OCI-M2 (cell line): ENCODE measurements around the gene EML4.
"Not testable (repeated sequence)": the region's sequence is repeated elsewhere in the genome, so short reads cannot be mapped to it uniquely, and the experiment has no call there.

ENCODE experiments used
- DNase-seq: peaks from one replicate; lab custom pipeline; 2025; ENCODE audit not compliant: unreplicated experiment; lab: John Stamatoyannopoulos, UW

EML4 gene

DNA sequence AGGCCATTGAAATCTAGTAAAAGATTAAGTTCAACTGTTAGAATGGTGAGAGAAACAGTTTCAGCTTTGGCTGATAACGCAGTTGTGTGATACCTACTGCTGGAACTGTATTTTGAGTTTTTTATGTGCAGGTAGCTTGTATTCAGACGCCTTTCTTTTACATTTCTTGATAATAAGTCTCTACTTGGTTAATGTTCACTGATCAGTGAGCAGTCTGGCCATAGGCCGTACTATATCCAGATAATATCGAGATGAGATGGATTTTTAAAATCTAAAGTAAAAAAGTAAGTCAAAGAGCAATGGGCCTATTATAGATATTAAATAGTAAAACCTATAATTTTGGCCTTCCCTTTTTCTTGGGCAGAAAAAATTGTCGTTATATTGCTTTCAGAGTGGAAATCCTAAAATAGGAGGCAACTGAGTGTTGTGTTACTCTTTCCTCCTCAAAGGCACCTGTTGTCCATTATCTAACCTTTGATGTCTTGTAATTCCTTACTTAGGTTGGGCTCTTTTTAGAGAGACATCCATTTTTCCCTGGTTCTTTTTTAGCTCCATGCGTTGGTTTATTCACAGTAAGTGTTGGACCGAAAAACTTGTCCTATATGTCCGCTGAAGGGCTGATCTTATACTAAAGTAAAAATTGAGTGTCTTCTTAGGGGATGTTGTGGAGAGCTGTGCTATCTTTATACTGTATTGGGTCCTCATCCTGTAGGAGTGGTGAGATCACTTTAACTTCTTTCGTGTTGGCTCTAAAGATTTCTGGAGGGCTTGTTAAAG is 1.7 kb downstream of the EML4 start:
- DNase-seq = no peak

DNA sequence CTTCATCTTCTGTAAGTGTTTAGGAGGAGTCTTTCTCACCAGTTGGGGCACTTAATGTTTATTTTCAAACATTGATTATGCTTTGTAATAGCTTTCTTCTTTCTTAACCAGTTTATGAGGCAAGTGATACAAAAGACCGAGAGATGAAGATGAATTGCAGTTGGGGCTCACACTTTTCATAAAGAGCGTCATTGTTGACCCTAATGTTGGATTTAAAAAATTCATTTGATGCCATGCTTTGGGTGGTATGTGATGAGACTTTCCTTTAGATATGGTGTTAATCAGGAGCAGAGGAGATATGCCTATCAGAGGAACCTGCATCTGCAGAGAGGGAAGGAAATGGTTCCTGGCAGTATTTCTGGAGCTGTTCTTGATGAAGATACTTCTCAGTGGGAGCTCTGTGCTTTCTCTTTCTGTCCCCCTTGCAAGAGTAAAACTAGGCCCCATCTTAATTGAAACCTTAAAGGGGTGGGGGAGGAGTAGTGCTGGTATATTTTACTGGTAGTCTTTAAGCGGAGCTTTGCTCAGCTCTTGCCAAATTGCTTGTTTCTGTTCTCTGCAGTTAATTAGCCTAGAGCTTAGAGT is 2.3 kb downstream of the EML4 start:
- DNase-seq = no peak

DNA sequence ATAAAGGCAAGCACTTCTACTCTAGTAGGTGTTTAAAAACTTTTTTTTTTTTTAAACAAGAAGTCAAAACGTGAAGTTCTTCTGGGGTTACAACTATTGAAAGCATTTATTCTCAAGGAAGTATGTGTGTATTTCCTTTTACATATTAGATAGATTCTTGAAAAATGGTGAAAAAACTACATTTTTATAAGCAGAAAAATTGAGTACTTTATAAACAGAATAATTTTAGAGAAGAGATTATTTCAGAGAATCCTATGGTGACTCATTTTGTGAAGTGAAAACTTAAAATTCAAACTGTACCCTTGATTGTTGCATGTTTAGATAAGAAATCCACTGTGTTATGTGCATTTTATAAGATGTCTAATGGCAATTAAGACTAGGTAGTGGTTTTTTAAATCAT is 2.9 kb downstream of the EML4 start:
- no peak for DNase-seq

DNA sequence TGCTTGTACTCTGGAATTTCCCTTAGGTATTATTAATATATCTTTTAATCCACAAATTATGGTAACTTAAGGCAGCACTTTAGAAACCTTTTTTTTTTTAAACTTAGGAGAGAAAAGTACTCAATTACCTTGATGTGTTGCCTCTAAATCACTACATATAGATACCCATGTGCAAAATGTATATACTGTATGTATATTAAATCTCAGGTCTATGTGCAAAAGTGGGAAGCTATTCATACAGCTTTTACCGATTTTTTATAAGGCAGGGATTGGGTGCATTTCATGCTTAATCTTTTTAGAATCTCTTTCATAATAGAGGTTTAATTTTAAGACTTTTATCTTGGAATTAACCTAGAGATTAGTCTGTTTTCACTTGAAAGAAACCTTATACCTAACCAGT is 3.4 kb downstream of the EML4 start:
- no peak for DNase-seq

DNA sequence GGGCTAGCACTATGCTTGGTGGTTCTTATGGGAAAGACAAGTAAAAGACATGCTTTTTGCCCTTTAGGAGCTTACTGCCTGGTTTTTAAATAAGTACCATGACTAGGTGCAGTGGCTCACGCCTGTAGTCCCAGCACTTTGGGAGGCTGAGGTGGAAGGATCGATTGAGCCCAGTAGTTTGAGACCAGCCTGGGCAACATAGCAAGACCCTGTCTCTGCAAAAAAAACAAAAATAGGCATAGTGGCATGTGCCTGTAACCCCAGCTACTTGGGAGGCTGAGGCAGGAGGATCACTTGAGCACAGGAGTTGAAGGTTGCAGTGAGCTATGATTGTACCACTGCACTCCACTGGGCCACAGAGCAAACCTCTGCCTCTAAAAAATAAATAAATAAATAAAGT is 4.3 kb downstream of the EML4 start:
- not testable (repeated sequence) for DNase-seq

DNA sequence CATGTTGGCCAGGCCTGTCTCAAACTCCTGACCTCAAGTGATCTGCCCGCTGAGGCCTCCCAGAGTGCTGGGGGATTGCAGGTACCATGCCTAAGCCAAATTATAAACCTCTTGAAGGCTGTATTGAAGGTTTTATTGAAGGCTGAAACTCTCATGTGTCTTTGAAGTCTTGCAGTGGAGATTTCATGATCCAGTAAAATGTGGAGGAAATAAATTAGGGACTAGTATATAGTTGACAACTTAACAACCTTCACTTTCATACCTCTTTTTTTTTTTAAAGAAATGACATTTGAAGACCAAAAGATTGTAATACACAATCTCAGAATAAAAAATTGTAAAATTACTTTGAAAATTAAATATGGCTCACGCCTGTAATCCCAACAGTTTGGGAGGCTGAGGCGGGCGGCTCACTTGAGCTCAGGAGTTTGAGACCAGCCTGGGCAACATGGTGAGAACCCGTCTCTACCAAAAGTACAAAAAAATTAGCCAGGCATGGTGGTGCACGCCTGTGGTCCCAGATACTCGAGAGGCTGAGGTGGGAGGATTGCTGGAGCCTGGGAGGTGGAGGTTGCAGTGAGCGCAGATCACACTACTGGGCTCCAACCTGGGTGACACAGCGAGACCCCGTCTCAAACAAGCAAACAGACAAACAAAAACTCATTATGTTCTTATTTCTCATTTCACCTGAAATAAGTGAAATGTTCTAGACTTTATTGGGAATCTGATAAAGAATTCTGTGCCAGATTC is 8.0 kb downstream of the EML4 start:
- no peak for DNase-seq

DNA sequence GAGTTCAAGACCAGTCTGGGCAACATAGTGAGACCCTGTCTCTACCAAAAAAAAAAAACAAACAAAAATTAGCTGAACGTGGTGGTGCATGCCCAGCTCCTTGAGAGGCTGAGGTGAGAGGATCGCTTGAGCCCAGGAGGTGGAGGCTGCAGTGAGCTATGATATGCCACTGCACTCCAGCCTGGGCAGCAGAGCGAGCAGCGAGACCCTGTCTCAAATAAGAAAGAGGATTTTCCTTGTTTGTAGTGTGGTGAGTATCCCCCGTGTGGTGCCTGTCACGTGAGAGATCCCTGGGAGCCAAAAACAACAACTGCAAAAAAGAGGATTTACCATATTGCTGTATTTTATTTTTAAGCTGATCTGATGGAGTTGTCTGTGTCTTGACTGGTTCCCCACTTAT is 9.2 kb downstream of the EML4 start:
- no peak for DNase-seq

DNA sequence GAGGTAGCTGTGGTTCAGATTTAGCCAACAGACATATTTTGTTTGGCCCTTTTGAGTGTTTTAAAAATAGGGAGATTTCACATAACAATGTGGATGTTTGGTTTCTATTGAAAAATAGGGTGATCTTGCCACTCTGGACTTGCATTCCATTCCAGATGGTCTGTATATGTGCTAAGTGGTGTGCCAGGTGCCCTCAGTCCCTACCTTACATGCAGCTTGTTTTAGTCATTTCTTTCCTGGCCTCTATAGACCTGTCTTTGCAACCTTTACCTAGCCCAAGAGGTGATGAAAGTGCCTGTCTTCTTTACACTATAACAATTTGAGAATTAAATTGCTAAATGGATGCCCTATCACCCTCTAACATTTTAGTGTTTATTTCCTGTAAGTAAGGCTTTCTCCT is 11.1 kb downstream of the EML4 start:
- no peak for DNase-seq

DNA sequence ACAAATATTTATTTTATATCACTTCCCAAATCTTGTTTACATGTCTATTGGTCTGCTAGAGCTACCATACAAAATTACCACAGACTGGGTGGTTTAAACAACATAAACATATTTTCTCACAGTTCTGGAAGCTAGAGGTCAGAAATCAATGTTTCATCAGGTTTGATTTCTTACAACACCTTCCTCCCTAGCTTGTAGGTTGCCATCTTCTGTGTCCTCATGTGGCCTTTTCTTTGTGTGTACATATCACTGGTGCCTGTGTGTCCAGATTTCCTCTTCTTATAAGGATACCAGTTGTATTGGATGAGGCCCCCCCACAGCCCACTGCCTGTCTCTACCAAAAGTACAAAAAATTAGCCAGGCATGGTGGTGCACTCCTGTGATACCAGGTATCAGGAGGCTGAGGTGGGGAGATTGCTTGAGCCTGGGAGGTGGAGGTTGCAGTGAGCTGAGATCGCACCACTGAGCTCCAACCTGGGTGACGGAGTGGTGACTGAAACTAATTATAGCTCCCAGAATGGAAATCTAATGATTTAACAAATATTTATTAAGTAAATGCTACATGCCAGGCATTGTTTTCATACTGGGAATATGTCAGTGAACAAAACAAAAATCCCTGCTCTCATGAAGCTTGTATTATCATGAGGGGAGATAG is 13.6 kb downstream of the EML4 start:
- no peak for DNase-seq

DNA sequence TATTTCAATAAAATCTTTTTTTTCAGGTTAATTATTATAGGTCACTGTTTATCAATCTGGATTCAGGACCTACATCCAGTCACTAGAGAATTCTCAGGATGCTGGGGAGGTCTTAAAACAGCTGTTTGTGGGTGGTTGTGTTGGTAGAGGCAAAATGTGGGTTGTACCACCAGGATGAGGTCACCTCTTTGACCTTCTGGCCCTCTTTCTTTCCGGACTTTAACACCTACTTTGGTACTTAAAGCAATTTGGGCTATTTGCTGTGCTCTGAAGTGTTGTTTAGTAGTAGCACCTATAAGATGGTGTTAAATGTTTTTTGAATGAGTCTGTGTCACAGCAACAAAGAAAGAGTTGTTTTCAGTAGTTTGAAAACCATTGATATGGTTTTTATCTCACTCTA is 14.6 kb downstream of the EML4 start:
- DNase-seq = no peak

DNA sequence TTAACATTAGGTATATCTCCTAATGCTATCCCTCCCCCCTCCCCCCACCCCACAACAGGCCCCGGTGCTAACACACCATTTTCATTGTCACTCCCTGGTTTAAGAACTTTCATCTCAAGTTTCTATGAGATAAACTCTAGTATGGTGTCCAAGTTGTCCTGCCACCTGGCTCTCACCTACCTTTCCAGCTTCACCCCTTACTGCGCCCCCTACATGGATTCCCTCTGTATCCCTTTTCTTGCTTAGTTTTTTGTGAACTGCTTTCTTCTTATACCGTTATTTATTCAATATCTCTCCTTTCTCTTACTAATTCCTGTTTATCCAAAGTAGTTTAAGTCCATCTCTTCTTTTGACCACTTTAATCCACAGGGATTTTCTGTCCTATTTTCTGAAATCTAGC is 15.2 kb downstream of the EML4 start:
- DNase-seq = no peak

DNA sequence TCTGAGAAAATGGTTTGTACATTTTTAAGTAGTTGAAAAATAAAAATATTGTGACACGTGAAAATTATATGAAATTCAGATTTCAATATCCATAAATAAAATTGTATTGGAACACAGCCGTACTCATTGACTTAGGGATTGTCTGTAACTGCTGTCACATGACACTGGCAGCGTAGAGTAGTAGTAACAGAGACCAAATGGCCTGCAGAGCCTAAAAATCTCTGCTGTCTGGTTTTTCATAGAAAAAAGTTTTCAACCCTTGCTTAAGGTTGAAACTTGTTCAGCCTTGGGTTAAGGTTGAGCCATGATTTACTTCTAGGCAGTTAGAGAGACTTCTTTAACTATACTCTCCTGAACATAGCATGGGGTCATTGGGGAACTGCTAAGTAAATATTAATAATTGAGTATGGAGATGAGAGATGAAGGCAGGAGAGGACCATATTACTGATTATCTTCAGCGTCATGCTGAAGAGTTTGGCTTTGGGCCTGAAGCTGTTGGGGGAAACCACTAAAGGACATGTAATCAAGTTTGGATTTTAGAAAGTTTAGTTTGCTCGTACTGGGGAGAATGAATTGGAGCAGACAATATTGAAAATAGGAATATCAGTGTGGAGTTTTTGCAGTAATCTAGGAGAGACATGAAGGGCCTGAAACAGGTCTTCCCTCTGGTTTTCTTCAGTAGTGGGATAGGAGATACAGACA is 16.2 kb downstream of the EML4 start:
- DNase-seq = no peak

DNA sequence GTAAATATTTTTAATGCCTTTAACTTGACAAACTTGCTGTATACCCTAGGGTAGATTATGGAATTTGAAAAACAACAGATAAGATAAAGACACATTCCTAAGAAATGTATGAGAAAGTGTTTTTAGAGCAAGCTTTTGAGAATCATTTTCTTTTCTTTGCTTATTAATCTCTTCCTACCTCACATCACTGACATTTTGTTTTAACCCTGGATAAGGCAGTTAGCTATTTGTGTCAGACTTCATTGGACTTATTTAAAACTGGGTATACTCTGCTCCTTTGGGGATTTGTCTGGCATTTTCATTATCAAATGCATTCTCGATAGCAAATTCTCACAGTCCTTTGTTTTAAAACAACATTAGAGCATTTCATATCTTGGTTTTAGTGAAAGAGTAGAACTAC is 17.2 kb downstream of the EML4 start:
- no peak for DNase-seq

DNA sequence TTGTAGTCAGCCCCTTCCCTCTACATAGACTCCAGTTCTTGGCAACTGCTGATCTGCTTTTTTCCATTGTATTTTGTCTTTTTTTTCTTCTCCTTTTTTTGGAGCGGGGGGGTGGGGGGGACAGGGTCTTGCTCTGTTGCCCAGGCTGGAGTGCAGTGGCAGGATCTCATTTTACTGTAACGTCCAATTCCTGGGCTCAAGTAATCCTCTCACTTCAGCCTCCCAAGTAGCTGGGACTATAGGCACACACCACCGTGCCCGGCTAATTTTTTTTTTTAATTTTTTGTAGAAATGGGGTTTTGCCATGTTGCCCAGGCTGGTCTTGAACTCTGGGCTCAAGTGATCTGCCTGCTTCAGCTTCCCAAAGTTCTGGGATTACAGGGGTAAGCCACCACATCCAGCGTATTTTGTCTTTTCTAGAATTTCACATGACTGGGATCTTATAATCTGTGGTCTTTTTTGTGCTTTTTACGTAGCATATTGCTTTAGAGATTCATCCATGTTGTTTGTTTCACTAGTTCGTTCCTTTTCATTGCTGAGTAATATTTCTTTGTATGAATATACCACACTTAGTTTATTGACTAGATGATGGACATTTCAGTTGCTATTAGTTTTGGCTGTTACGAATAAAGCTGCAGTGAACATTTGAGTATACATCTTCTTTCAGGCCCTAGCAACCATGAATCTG is 17.9 kb downstream of the EML4 start:
- no peak for DNase-seq

DNA sequence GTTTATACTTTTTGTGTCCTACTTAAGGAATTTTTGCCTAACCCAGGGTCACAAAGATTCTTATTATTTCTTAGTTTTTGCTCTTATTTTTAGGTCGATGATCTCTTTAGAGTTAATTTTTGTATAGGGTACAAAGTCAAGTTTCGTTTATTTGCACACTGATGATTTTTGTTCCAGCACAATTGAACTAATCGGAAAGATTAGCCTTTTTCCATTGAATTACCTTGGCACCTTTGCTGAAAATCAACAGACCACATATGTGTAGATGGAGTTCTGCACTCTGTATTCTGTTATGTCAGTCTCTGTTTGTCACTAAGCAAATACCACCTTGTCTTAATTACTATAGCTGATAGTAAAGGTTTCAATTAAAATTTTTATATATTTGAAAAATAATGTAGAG is 18.7 kb downstream of the EML4 start:
- no peak for DNase-seq

DNA sequence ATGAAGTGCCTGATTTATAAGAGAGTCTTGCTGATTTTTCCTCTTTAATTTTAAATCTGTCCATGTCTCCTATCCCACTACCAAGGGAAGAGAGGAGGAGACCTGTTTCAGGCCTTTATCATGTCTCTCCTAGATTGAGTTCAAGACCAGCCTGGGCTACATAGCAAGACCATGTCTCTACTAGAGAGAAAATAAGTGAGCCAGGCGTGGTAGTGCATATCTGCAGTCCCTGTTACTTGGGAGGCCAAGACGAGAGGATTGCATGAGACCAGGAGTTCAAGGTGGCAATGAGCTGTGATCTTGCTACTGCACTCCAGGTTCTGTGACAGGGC is 20.0 kb downstream of the EML4 start:
- DNase-seq = no peak

DNA sequence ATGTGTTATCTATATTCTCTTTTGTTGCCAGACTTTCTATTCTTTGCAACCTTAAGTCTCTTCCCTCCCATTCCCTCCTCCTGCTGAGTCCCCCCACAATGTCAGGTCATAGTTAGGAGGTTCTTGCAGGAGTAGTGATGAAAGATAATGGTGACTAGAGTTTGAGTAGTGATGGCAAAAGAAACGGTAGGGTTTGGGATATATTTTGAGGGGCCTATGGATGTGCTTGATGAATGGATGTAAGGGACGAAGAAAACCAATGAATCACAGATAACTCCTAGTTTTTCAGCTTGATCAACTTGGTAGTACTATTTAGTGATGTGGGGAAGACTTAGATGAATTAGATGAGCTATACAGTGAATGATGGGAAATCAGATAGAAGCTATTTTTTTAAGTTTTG is 21.0 kb downstream of the EML4 start:
- no peak for DNase-seq

DNA sequence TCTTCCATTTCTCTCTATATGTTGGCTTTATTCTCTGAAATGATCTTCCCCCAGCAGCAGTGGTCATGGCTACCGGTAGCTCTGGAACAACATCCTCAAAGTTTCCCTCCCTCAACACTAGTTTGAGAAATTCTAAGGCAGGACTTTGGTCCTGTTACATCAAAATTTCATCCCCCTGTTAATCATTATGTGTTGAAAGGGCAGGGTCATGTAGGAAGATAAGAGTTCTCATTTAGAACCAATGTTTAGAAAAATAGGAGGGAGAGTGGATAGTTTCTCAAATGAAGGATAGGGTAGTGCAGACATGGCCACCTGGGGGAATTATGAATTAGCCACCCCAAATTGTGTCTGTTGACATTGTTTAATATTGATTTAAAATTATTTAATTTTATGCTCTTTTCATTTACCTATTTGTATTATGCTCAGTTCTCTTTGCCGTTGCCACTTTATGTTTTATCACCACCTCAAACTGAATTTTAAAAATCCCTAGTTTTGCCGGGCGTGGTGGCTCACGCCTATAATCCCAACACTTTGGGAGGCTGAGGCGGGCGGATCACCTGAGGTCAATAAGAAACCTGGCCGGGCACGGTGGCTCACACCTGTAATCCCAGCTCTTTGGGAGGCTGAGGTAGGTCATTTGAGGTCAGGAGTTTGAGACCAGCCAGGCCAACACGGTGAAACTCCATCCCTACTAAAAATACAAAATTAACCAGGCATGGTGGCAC is 22.3 kb downstream of the EML4 start:
- no peak for DNase-seq

DNA sequence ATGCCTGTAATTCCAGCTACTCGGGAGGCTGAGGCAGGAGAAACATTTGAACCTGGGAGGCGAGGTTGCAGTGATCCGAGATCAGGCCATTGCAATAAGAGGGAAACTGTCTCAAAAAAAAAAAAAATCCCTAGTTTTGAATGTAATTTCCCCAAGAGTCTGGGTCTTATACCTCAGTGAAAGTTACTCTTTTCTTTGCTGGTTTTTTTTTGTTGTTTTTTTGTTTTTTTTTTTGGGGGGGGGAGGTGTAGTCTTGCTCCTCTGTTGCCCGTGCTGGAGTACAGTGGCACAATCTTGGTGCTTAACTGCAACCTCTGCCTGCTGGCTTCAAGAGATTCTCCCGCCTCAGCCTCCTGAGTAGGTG is 22.8 kb downstream of the EML4 start:
- no peak for DNase-seq
